Ovary (tissue), 9 donors: ENCODE results near the gene ICAM5. TPM values are rescaled to one million over a fixed set of nuclear protein-coding genes. Genes with fewer than 3 reads are reported as not detected.

Experiments
- DNase-seq, 5 donors: peaks; one replicate each; pipeline ENCODE4 v3.0.0-alpha.2; 2019 to 2020
- H3K27ac ChIP-seq, 2 donors: fragments of 200-600 bp; one replicate each; pipeline versions ENCODE4 v1.5.1 to v1.8.0; 2019 to 2022
- H3K27me3 ChIP-seq: fragments of 200-600 bp; one replicate; pipeline ENCODE4 v1.8.0; 2022
- H3K36me3 ChIP-seq: fragments of 200-600 bp; sonication (generic); one replicate; pipeline ENCODE4 v1.5.1; 2019
- H3K4me1 ChIP-seq: one replicate; pipeline ENCODE4 v1.8.1; 2013; ENCODE audit warnings: mild to moderate bottlenecking, moderate library complexity; ENCODE audit not compliant: insufficient read depth
- H3K4me3 ChIP-seq: fragments of 200-600 bp; sonication (generic); one replicate; pipeline ENCODE4 v1.5.1; 2017
- H3K9me3 ChIP-seq, 2 donors: fragments of 200-600 bp in 1 of 2; sonication (generic) in 1 of 2; one replicate each; pipeline versions ENCODE4 v1.5.1 to v1.8.1; 2013 to 2019; ENCODE audit warnings: mild to moderate bottlenecking in 1 of 2, moderate library complexity in 1 of 2
- CTCF ChIP-seq, 3 donors: fragments of 450-650 bp in 2 of 3; fragments of 200-600 bp in 1 of 3; IDR thresholded peaks; one replicate each; pipeline versions ENCODE4 v1.5.1 to v1.8.0; 2016 to 2022; ENCODE audit warnings: antibody characterized with exemption in 3 of 3, mild to moderate bottlenecking in 1 of 3
- EP300 ChIP-seq: sonication (generic); formaldehyde crosslinking; IDR thresholded peaks from one replicate; pipeline ENCODE4 v1.6.1; 2017; ENCODE audit warnings: antibody characterized with exemption
- POLR2A ChIP-seq: fragments of 450-650 bp; IDR thresholded peaks from one replicate; pipeline ENCODE4 v1.6.1; 2017; ENCODE audit warnings: antibody characterized with exemption, mild to moderate bottlenecking, moderate library complexity
- WGBS, 3 donors: extraction: QIAGEN DNeasy Blood & Tissue Kit in 1 of 3; methylation state at CpG; one replicate each; pipeline versions ENCODE4 v1.1.5 to v1.1.7; 2013 to 2017; 5-methylcytosine and 5-hydroxymethylcytosine counted together
- intact Hi-C, 4 donors: fragments of 100-400 bp; cut with DNase I; formaldehyde crosslinking; loops; one replicate each; pipeline versions ENCODE4 v1.11.0 to v1.15.1; 2022 to 2023
- polyA plus RNA-seq, 2 donors: library from polyadenylated mRNA; stranded (reverse); fragments of 200-250 nt in 1 of 2; fragments of 350-450 nt in 1 of 2; fragmentation: Illumina TruSeq in 1 of 2; extraction: RNeasy Lipid Tissue Mini Kit (QIAGEN cat#74804) in 1 of 2; gene quantifications; one replicate each; pipeline ENCODE4 v1.2.3, GENCODE V29; 2013 to 2014
- total RNA-seq, 7 donors: library from RNA; depleted of rRNA in 2 of 7; stranded (reverse); fragments of >200 nt in 2 of 7; fragmentation: NEBNext Ultra II Directional in 3 of 7; extraction: Animal tissue kit (Norgen Biotek cat#: 25700) in 3 of 7; gene quantifications; one replicate each; pipeline versions ENCODE4 v1.1.0 to v1.2.4, GENCODE V29; 2016 to 2023
- donor health status: DM: no; HTN: no; CAD: no; lungs with moderate emphysema.
- donor health status: DM: no; HTN: no; CAD: no.
- donor health status: Bipolar disorder and iron deficiency.
- donor health status: DM: yes; HTN: yes; CAD: no.
- donor health status: DM: no; HTN: no; CAD: no.
- donor health status: DM: yes; HTN: yes; CAD: no.

The ICAM5 gene
- total and polyA plus RNA-seq, 9 donors, result 0.11 to 16.1 (median 1.7) TPM; not detected in 1

DNA sequence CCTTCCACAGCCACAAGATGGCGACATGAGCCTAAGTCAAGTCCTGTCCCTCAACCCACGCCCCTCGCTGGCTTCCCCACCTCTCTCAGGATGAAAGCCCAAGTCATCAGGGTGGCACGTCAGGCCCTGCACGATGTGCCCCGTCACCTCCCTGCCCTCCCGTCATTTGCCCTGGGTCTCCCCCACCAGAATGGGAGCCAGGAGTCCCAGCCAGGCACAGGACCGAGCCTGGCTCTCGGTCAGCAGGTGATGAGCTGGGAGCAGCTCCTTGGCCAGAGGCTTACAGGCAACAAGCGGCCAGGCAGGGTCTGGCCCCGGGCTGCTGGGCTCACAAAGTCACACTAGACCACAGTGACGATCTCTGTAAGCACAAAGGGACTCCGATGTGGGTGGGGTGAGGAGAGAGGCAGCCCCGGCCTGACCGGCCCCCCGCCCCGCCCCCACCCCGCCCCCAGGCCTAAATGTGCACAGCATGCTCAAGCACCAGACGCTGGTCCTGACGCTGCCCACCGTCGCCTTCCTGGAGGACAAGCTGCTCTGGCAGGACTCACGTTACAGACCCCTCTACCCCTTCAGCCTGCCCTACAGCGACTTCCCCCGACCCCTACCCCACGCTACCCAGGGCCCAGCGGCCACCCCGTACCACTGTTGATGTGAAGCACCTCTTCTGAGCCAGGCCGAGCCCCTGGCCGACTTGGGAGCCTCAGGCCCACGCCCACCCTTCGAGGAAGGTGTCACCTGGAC lies 30.4 kb upstream of the ICAM5 start:
- H3K36me3 ChIP-seq, result no peaks in the 10 kb centered on the region
- no peak overlapping the region for H3K27ac ChIP-seq
- peak; percentile 73 to 85 (median 80) for DNase-seq
- H3K4me1 ChIP-seq, result no peaks in the 10 kb centered on the region
- TF ChIP-seq POLR2A (no peak), CTCF (IDR thresholded peaks at IDR 0.05) (peak; percentile 31 to 56 (median 49))
- H3K4me3 ChIP-seq, result no peak overlapping the region
- no peaks in the 10 kb centered on the region for H3K9me3 ChIP-seq
- H3K27me3 ChIP-seq, result no peaks in the 10 kb centered on the region
- 56 to 61% (median 60%) methylated on average over 29 to 32 of the region's 32 CpGs for WGBS, 3 donors
- intact Hi-C loops, result loop anchor here in 3 of 4 donors (5.0 to 10.0 kb wide), 3 partner anchors 65 to 327 kb away; partner anchors contain the start of genes OLFM2 (in 2 of the 3) and DNMT1 (in 1 of the 3)

DNA sequence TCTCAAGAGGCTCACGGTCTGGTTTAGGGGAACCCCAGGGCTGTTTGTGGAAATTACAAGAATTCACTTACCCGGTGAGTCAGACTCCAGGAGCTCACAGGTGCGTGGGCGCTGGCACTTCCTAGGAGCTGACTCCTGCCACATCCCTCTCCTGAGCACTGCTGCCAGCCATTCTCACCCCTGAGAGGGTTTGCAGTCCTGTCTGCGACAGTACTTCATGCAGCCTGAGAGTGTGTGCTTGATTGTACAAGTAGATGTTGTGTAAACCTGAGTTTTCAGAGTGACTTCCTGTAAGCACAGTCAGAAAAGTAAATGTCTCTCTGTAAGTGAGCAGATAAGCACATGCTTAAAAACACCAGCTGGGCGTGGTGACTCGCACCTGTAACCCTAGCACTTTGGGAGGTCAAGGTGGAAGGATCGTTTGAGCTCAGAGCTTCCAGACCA lies 29.6 kb upstream of the ICAM5 start:
- Histone ChIP-seq H3K27me3 (no peaks in the 10 kb centered on the region), H3K4me1 (no peaks in the 10 kb centered on the region), H3K27ac (no peak overlapping the region), H3K36me3 (no peaks in the 10 kb centered on the region), H3K9me3 (no peaks in the 10 kb centered on the region), H3K4me3 (no peak overlapping the region)
- intact Hi-C loops, result no loop called here
- DNase-seq, result no peak
- 65 to 77% (median 68%) methylated on average over 8 of the region's 8 CpGs for WGBS, 3 donors
- no peak for TF ChIP-seq EP300
- TF ChIP-seq CTCF (IDR thresholded peaks at IDR 0.05), result no peak
- TF ChIP-seq POLR2A, result no peak

DNA sequence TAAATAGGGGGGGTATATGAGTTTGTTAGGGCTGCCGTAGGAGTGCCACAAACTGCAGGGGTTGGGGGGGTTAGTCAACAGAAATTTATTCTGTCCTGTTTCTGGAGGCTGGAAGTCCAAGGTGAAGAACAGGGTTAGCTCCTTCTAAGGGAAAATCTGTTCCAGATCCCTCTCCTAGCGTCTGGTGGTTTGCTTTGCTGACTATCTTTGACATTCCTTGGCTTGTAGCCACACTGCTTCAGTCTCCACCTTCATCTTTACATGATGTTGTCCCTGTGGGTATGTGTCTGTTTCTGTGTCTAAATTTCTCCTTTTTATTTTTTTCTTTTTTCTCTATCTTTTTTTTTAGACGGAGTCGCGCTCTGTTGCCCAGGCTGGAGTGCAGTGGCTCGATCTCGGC lies 27.0 kb upstream of the ICAM5 start:
- no peak for DNase-seq
- TF ChIP-seq CTCF (IDR thresholded peaks at IDR 0.05), result no peak
- no peak for TF ChIP-seq POLR2A
- no peak for TF ChIP-seq EP300
- H3K4me1 ChIP-seq, result no peaks in the 10 kb centered on the region
- H3K9me3 ChIP-seq, result no peaks in the 10 kb centered on the region
- intact Hi-C loops, result no loop called here
- no peaks in the 10 kb centered on the region for H3K36me3 ChIP-seq
- 58 to 66% (median 66%) methylated on average over 7 of the region's 7 CpGs for WGBS, 3 donors
- H3K4me3 ChIP-seq, result no peak overlapping the region
- H3K27me3 ChIP-seq, result no peaks in the 10 kb centered on the region
- H3K27ac ChIP-seq, result no peak overlapping the region

GRCh38 chr19:10266706-10267105 lies 23.0 kb upstream of the ICAM5 start:
- H3K4me3 ChIP-seq, result no peak overlapping the region
- peaks cover 8% of the 10 kb centered on the region for H3K4me1 ChIP-seq
- WGBS, 3 donors, result 71 to 78% (median 77%) methylated on average over 7 of the region's 7 CpGs
- H3K36me3 ChIP-seq, result no peaks in the 10 kb centered on the region
- no peaks in the 10 kb centered on the region for H3K27me3 ChIP-seq
- intact Hi-C loops, result no loop called here
- no peak overlapping the region for H3K27ac ChIP-seq
- no peak for DNase-seq
- no peak for TF ChIP-seq POLR2A
- H3K9me3 ChIP-seq, result no peaks in the 10 kb centered on the region

GRCh38 chr19:10268071-10268470 lies 21.7 kb upstream of the ICAM5 start:
- Histone ChIP-seq H3K4me3 (no peak overlapping the region), H3K9me3 (no peaks in the 10 kb centered on the region), H3K4me1 (peaks cover 8% of the 10 kb centered on the region), H3K36me3 (no peaks in the 10 kb centered on the region), H3K27me3 (no peaks in the 10 kb centered on the region), H3K27ac (no peak overlapping the region)
- TF ChIP-seq CTCF (IDR thresholded peaks at IDR 0.05), result no peak
- no peak for TF ChIP-seq POLR2A
- TF ChIP-seq EP300, result no peak
- intact Hi-C loops, result loop anchor here in 2 of 4 donors (2.0 kb wide), 1 partner anchor 121 kb away; no protein-coding TSS in a partner anchor
- WGBS, 3 donors, result 61 to 68% (median 66%) methylated on average over 6 of the region's 6 CpGs
- DNase-seq, result no peak
